GM12892 (cell line): ENCODE results near the gene HSPA12B.

Source experiments
- POLR2A ChIP-seq: IDR thresholded peaks from 2 replicates; pipeline ENCODE4 v1.6.1; 2011; ENCODE audit warnings: low read depth, low read length, control low read depth
- POLR2AphosphoS5 ChIP-seq: IDR thresholded peaks from 2 replicates; pipeline ENCODE4 v1.6.1; 2011; ENCODE audit warnings: low read depth, low read length, control low read depth
- TAF1 ChIP-seq: IDR thresholded peaks from 2 replicates; pipeline ENCODE4 v1.6.1; 2011; ENCODE audit warnings: low read depth, mild to moderate bottlenecking, control low read depth, low read length, borderline replicate concordance

- TF ChIP-seq TAF1: no peak
- TF ChIP-seq POLR2AphosphoS5: no peak
- TF ChIP-seq POLR2A: no peak
These were observed 68.4 kb downstream of the HSPA12B start for GRCh38 chr20:3800878-3801260.
